Kidney (tissue), 14 donors: ENCODE measurements around the gene CYSTM1. TPM values are rescaled to one million over a fixed set of nuclear protein-coding genes. Genes with fewer than 3 reads are reported as not detected.

ENCODE experiments used
- DNase-seq, 5 donors: peaks; one replicate each; pipeline ENCODE4 v3.0.0-alpha.2; 2013 to 2020
- FAIRE-seq: peaks from 2 replicates; lab custom pipeline; 2012; peaks lifted over from hg19 to GRCh38; lab: Jason Lieb, UNC
- H3K27ac ChIP-seq, 2 donors: one replicate each; pipeline ENCODE4 v1.7.0; 2013; ENCODE audit warnings: low read depth in 2 of 2, low read length in 2 of 2, inconsistent platforms in 1 of 2
- H3K27me3 ChIP-seq: one replicate; pipeline ENCODE4 v1.7.1; 2013; ENCODE audit warnings: low read length, inconsistent platforms; ENCODE audit not compliant: control insufficient read depth, insufficient read depth
- H3K36me3 ChIP-seq, 3 donors: one replicate each; pipeline versions ENCODE4 v1.7.0 to v1.7.1; 2013; ENCODE audit warnings: low read length in 3 of 3, control low read depth in 1 of 3, inconsistent platforms in 1 of 3; ENCODE audit not compliant: insufficient read depth in 3 of 3, control insufficient read depth in 2 of 3
- H3K4me1 ChIP-seq, 3 donors: one replicate each; pipeline versions ENCODE4 v1.7.0 to v1.7.1; 2013; ENCODE audit warnings: low read length in 3 of 3, inconsistent platforms in 1 of 3, low read depth in 1 of 3; ENCODE audit not compliant: control insufficient read depth in 2 of 3, insufficient read depth in 2 of 3
- H3K4me3 ChIP-seq, 3 donors: one replicate each; pipeline versions ENCODE4 v1.7.0 to v1.8.1; 2013; ENCODE audit warnings: low read length in 3 of 3, control low read depth in 1 of 3, inconsistent platforms in 1 of 3
- H3K9ac ChIP-seq, 3 donors: one replicate each; pipeline versions ENCODE4 v1.7.0 to v1.7.1; 2013; ENCODE audit warnings: low read length in 3 of 3, control low read depth in 1 of 3, inconsistent platforms in 1 of 3
- H3K9me3 ChIP-seq, 3 donors: one replicate each; pipeline versions ENCODE4 v1.7.0 to v1.7.1; 2013; ENCODE audit warnings: low read length in 3 of 3, control low read depth in 1 of 3, inconsistent platforms in 1 of 3; ENCODE audit not compliant: control insufficient read depth in 2 of 3, insufficient read depth in 1 of 3
- intact Hi-C: fragments of 100-400 bp; cut with DNase I; formaldehyde crosslinking; loops from one replicate; pipeline ENCODE4 v1.11.1; 2022
- polyA plus RNA-seq: library from polyadenylated mRNA; stranded (reverse); fragments of 350-450 nt; fragmentation: Illumina TruSeq; extraction: RNeasy Lipid Tissue Mini Kit (QIAGEN cat#74804); gene quantifications from one replicate; pipeline ENCODE4 v1.2.3, GENCODE V29; 2014; ENCODE audit warnings: low read depth, low replicate concordance; ENCODE audit not compliant: insufficient read depth
- total RNA-seq: library from RNA; stranded (reverse); fragmentation: NEBNext Ultra II Directional; extraction: Animal tissue kit (Norgen Biotek cat#: 25700); gene quantifications from one replicate; pipeline ENCODE4 v1.2.1, GENCODE V29; 2021
- TF ChIP-seq, protein P1 (sequence below): IDR thresholded peaks from 3 replicates; pipeline ENCODE4 v1.5.1; 2012; ENCODE audit warnings: mild to moderate bottlenecking, moderate library complexity, borderline replicate concordance; ENCODE audit not compliant: insufficient read depth; ENCODE audit errors: extremely low read depth
- donor health status: control.
- donor health status: control.
- donor health status: control.
- donor health status: control.
- donor health status: control.
- donor health status: DM: yes; HTN: yes; CAD: no.
- donor health status: Normal renal cell carcinoma (clear cell type).

CYSTM1 gene
- total and polyA plus RNA-seq, 2 donors from 2014 or later, result 157 to 485 TPM

- H3K9ac ChIP-seq, result no peak overlapping the region
- peaks cover 0 to 32% (median 15%) of the 10 kb centered on the region in 3 donors for H3K4me1 ChIP-seq
- FAIRE-seq (no peak), DNase-seq (no peak)
- H3K4me3 ChIP-seq, result no peak overlapping the region
- no peak overlapping the region for H3K27ac ChIP-seq
- peaks cover 0 to 6% (median 2%) of the 10 kb centered on the region in 3 donors for H3K36me3 ChIP-seq
- intact Hi-C loops, result no loop called here
- no peaks in the 10 kb centered on the region for H3K9me3 ChIP-seq
- H3K27me3 ChIP-seq, result no peaks in the 10 kb centered on the region
- TF ChIP-seq, protein P1, sequence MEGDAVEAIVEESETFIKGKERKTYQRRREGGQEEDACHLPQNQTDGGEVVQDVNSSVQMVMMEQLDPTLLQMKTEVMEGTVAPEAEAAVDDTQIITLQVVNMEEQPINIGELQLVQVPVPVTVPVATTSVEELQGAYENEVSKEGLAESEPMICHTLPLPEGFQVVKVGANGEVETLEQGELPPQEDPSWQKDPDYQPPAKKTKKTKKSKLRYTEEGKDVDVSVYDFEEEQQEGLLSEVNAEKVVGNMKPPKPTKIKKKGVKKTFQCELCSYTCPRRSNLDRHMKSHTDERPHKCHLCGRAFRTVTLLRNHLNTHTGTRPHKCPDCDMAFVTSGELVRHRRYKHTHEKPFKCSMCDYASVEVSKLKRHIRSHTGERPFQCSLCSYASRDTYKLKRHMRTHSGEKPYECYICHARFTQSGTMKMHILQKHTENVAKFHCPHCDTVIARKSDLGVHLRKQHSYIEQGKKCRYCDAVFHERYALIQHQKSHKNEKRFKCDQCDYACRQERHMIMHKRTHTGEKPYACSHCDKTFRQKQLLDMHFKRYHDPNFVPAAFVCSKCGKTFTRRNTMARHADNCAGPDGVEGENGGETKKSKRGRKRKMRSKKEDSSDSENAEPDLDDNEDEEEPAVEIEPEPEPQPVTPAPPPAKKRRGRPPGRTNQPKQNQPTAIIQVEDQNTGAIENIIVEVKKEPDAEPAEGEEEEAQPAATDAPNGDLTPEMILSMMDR, result no peak
Observed at GRCh38 chr5:140202610-140203009, 27.6 kb downstream of the CYSTM1 start.

- DNase-seq, result peak in 2 of 5 donors; percentile 31 to 46
- FAIRE-seq, result no peak
- Histone ChIP-seq H3K27me3 (no peaks in the 10 kb centered on the region), H3K4me3 (no peak overlapping the region), H3K36me3 (peaks cover 0 to 6% (median 2%) of the 10 kb centered on the region in 3 donors), H3K9ac (no peak overlapping the region), H3K27ac (peak overlapping the region; percentile 23 to 30), H3K4me1 (peaks cover 0 to 32% (median 15%) of the 10 kb centered on the region in 3 donors), H3K9me3 (no peaks in the 10 kb centered on the region)
- intact Hi-C loops, result no loop called here
- TF ChIP-seq, protein P1, result no peak
Observed at GRCh38 chr5:140205216-140205615, 30.2 kb downstream of the CYSTM1 start.

- DNase-seq (no peak), FAIRE-seq (no peak)
- TF ChIP-seq, protein P1, result no peak
- Histone ChIP-seq H3K9ac (no peak overlapping the region), H3K9me3 (no peaks in the 10 kb centered on the region), H3K36me3 (peaks cover 0 to 6% (median 2%) of the 10 kb centered on the region in 3 donors), H3K4me3 (no peak overlapping the region), H3K4me1 (peaks cover 0 to 32% (median 15%) of the 10 kb centered on the region in 3 donors), H3K27ac (peak overlapping the region; percentile 23 to 30), H3K27me3 (no peaks in the 10 kb centered on the region)
- intact Hi-C loops, result no loop called here
Observed at GRCh38 chr5:140205952-140206351, 31.0 kb downstream of the CYSTM1 start.
